CD4-positive, alpha-beta T cell treated with Interleukin-1 beta for 1 hour (primary cell): ENCODE data around the gene GNB4.

Source experiments
- DNase-seq, 2 donors: peaks; one replicate each; pipeline ENCODE4 v3.0.0-alpha.2; 2020 to 2022

GNB4 gene

DNA sequence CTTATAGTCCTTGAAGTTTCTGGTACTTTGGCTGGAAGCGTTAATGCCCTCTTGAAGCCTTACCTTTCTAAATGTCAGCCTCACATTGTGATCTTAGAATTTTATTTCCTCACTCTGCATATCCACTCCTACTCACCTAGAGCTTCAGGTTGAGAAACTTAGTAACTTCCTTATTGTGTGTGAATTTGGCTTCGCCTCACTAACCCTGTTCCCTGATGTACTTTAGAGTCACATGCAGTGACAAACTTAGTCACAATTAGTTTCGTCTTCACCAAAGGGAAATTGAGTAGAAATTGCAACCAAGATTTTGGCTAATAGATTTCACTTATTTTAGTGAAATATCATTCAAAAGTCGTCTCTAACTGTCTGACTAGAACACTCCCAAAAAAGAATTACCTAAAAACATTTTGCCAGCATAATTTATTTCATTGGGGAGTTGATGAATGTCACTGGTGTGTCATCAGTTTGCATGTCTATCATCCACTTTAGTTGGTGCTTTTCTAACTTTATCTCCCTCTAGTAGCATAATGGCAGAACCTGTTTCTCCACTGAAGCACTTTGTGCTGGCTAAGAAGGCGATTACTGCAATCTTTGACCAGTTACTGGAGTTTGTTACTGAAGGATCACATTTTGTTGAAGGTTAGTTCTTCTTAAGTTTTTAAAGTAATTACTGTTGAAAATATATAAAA is 102.8 kb downstream of the GNB4 start:
- peak in 1 of 2 donors; percentile 7 for DNase-seq

DNA sequence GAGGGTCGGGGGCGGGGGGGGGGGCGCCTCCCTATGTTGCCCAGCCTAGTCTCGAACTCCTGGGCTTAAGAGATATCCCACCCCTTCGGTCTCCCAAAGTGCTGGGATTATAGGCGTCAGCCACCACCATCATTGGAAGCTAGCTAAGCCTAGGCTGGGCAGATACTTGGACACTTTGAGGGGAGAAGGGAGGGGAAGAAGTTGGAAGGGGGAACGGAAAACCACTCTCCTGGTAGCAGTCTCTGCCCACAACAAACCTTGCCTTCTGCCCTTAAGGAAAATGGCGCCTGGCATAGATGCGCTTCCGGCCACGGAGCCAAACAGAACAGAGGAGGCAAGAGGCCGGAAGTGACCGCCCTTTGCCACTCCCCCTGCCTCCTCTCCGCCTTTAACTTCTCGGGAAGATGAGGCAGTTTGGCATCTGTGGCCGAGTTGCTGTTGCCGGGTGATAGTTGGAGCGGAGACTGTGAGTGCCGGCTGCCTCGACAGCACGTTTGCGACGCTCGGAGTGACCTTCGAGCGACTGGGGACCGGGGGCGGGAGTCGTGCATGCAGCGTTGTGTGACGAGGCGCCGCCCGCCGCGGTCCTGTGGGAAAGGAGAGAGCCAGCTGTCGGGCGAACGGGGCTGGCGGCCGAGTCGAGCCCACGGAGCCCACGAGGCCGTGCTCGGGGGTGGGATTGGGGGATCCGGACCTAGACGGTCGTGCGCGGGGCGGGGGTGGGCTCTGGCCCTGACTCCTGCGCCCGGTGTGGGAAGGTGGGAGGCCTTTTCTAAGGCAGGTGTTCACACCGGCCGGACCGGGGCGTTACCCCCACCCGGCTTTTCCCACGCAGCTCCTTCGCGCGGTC is 103.7 kb downstream of the GNB4 start, which contains the start of gene MFN1:
MFN1 (plus strand) TSS at position 365 of the 850 bp plus-strand sequence. CDS start 1,143 bp downstream, outside the sequence.
- DNase-seq, result peak; percentile 90 to 92
